SK-MEL-5 (cell line): ENCODE data around the gene RGS16. TPM values are rescaled to one million over a fixed set of nuclear protein-coding genes. Genes with fewer than 3 reads are reported as not detected.

Experiments used
- DNase-seq: peaks from one replicate; pipeline ENCODE4 v3.0.0-alpha.2; 2016; ENCODE audit warnings: low read depth, low spot score
- in situ Hi-C: cut with HindIII; loops from 2 replicates; pipeline ENCODE4 v1.10.0; 2016; ENCODE audit warnings: low sequenced_read_pairs, high pct_unique_total_duplicates, low pct_unique_long_range_greater_than_20kb
- small RNA-seq, 2 experiments: library from RNA; depleted of rRNA; stranded (forward); fragments of <200 nt; gene quantifications; one replicate each; pipeline ENCODE3, GENCODE V24; 2014
- total RNA-seq: library from RNA; depleted of rRNA; stranded (reverse); fragments of >200 nt; shearing (Covaris generic); gene quantifications from 2 replicates; pipeline ENCODE4 v1.2.3, GENCODE V29; 2014; rRNA removed

RGS16 gene
- total RNA-seq, 1 experiment from 2014 or later = 0.24 TPM

- no peak for DNase-seq
- in situ Hi-C loops = no loop called here
These were observed 38.7 kb downstream of the RGS16 start for GRCh38 chr1:182565537-182565936.

DNA sequence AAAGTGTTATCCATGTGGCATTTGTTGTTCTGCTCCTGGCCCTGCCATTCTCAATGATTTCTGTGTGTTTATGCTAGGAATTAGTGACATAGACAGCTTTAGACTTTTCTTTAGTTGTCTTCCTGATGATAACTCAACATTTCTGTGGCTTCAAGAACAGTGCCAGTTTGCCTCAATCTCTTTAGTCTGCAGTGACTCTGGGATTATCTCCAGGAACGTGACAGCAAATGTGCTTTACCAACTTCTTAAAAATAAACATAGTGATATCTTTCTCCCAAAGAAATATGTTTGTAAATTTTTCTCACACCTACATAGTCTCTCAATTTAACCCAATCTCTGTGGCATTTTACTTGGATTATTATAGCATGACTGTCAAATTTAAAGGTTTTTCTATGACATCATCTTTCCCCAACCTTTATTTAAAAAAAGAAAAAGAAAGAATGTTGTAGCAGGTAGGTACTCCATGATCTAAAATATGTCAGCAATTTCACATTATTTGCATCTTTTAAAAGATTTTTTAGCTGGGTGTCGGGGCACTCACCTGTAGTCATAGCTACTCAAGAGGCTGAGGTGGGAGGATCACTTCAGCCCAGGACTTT, 39.7 kb downstream of the RGS16 start:
- in situ Hi-C loops = no loop called here
- no peak for DNase-seq

GRCh38 chr1:182563095-182563494, 41.1 kb downstream of the RGS16 start:
- DNase-seq = no peak
- in situ Hi-C loops = no loop called here

GRCh38 chr1:182561456-182561855, 42.7 kb downstream of the RGS16 start:
- in situ Hi-C loops = no loop called here
- DNase-seq = no peak

DNA sequence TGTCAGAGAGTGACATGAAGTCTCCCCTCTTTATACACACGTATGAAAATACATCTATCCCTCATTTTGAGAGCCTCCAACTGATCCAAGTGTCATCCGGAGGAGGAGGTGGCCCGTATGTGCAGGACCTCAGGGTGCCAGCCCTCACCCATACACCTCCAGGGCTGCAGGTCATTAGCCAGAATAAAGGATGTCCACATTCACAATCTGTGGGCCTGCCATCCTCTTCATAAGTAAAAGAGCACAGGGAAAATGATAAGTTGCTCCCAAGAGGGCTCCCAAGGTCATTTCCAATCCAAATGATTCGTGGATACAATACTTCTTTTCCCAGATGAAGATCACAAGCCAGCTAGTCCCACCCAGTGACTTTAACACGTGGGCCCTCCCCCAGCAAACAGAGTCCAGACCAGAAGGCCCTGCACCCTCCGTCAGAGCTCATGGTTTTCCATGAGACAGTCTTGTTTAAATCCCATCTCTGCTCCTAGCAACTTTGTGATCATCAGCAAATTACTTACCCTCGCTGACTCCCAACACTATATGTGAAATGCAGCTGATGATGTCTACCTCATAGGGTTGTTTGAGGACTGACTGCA, 43.7 kb downstream of the RGS16 start:
- in situ Hi-C loops = no loop called here
- no peak for DNase-seq

DNA sequence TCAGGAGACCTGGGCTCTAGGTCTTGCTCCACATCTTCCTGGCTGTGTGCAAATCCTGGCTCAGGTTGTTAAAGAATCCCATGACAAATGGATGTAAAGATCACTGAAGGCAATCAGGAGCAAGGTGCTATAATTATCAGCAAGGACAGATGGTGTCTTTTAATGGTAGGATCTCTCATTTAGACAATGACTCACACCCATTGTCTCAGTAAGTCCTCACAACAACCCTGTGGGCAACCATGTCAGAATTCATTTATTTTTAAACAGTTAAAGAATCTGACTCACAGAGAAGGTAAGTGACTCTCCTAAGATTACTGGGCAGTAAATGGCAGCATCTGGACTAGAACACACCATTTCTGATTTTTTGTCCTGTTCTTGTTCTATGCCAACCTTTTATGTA, 47.9 kb downstream of the RGS16 start:
- in situ Hi-C loops = no loop called here

DNA sequence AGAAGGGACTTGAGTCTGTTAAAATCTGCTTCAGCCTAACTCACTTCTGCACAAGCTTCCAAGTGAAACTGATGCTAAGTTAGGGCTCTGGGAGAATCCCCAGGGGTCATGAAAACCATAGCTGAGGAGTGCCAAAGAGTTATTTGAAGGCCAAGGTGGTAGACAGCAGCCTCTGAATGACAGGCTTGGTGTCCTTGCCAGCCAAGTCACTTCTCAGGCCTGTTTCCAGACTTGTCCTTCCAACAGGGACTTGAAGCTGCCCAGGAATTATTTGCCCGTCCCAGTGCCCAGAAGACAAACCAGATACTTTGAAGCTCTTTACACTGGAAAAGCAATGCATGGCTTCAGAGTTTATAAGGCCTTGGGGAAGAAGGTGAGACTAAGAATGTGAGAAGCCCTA, 48.7 kb downstream of the RGS16 start:
- in situ Hi-C loops = no loop called here
- no peak for DNase-seq

More for the DNA sequence above, 47.9 kb downstream of the RGS16 start:
- DNase-seq = no peak

DNA sequence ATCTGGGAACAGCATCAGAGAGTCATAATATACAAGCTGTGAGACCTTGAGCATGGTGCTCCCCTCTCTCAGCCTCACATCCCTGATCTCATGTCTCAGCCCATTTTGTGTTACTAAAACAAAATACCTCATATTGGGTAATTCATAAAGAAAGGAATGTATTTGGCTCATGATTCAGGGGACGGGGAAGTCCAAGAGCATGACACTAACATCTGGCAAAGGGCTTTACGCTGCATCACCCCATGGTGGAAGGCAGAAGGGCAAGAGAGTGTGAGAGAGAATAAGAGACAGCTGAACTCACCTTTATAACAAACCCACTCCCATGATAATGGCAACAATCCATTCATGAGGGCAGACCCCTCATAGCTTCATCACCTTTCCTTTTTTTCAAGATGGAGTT, 51.7 kb downstream of the RGS16 start:
- in situ Hi-C loops = no loop called here
- no peak for DNase-seq

GRCh38 chr1:182549811-182550210, 54.4 kb downstream of the RGS16 start:
- DNase-seq = no peak
- in situ Hi-C loops = no loop called here

- DNase-seq = no peak
- in situ Hi-C loops = no loop called here
These were observed 54.8 kb downstream of the RGS16 start for GRCh38 chr1:182549346-182549745.

Small RNAs within 50 kb of the gene (small RNA-seq; reads per million reads assigned to genes)
- 0 reads per million in 2 experiments for gene RF00017

Other genes starting within 250 kb of the RGS16 start
- 262 and 278 TPM in 2 replicates for gene GLUL, start 212.6 kb downstream of the RGS16 start, total RNA-seq
- gene TEDDM1, start 203.7 kb downstream of the RGS16 start, total RNA-seq = not detected in 2 replicates
- gene RGSL1, start 154.2 kb downstream of the RGS16 start, total RNA-seq = not detected in 2 replicates
- 5.6 and 6.6 TPM in 2 replicates for gene RNASEL, start 15.1 kb downstream of the RGS16 start, total RNA-seq
- gene RGS8, start 80.2 kb upstream of the RGS16 start, total RNA-seq = not detected in 2 replicates
- 6.7 and 7.0 TPM in 2 replicates for gene NPL, start 185.4 kb upstream of the RGS16 start, total RNA-seq
- gene DHX9, start 235.0 kb upstream of the RGS16 start, total RNA-seq = 132 and 145 TPM in 2 replicates